RWPE1 (cell line): Measurements from ENCODE around the gene IGFN1.
"Not testable (repeated sequence)": the region's sequence is repeated elsewhere in the genome, so short reads cannot be mapped to it uniquely, and the experiment has no call there.

ENCODE experiments used
- CTCF ChIA-PET: fragments of 350-600 bp; sonication (Branson Sonifier 250); formaldehyde crosslinking; extraction: SDS; loops from one replicate; lab custom pipeline; 2021; lab: Yijun Ruan, JAX
- POLR2A ChIA-PET: fragments of 400-600 bp; formaldehyde crosslinking; extraction: SDS; loops from one replicate; lab custom pipeline; 2020; ENCODE audit warnings: antibody characterized with exemption; ENCODE audit not compliant: low non-redundant PET; lab: Yijun Ruan, JAX
- DNase-seq: peaks from one replicate; pipeline ENCODE4 v3.0.0; 2012; ENCODE audit warnings: low spot score
- H3K27ac ChIP-seq: fragments of 450-650 bp; 2 replicates; pipeline ENCODE4 v1.5.1; 2017
- TF ChIP-seq, protein P1 (sequence below): fragments of 450-650 bp; conservative IDR thresholded peaks from 2 replicates; pipeline ENCODE4 v1.5.1; 2017; ENCODE audit warnings: low read depth, mild to moderate bottlenecking

Gene IGFN1

DNA sequence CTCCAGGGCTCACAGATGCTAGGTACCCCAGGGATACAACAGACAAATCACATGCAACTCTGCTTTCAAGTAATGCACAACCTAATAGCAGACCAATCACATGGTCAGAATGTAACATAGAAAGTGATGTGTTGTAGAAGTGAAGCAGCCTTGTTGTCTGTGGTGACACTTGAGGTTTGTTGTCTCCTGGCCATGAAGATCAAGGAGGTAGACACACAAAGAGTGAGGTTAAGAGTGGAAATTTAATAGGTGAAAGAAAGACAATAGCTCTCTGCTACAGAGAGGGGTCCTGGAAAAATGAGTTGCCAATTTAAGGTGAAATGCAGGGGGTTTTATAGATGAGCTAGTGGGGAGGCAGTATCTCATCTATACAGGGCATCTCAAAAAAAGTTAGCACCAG is 33.8 kb upstream of the IGFN1 start:
- H3K27ac ChIP-seq: no peak overlapping the region
- CTCF ChIA-PET: interaction anchor here (0.6 to 1.7 kb wide), 4 partner anchors 9 to 37 kb away, joined by 4 to 6 read pairs (median 4); no protein-coding TSS in a partner anchor
- DNase-seq: no peak
- TF ChIP-seq, protein P1, sequence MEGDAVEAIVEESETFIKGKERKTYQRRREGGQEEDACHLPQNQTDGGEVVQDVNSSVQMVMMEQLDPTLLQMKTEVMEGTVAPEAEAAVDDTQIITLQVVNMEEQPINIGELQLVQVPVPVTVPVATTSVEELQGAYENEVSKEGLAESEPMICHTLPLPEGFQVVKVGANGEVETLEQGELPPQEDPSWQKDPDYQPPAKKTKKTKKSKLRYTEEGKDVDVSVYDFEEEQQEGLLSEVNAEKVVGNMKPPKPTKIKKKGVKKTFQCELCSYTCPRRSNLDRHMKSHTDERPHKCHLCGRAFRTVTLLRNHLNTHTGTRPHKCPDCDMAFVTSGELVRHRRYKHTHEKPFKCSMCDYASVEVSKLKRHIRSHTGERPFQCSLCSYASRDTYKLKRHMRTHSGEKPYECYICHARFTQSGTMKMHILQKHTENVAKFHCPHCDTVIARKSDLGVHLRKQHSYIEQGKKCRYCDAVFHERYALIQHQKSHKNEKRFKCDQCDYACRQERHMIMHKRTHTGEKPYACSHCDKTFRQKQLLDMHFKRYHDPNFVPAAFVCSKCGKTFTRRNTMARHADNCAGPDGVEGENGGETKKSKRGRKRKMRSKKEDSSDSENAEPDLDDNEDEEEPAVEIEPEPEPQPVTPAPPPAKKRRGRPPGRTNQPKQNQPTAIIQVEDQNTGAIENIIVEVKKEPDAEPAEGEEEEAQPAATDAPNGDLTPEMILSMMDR: no peak
- POLR2A ChIA-PET: no interaction called here

DNA sequence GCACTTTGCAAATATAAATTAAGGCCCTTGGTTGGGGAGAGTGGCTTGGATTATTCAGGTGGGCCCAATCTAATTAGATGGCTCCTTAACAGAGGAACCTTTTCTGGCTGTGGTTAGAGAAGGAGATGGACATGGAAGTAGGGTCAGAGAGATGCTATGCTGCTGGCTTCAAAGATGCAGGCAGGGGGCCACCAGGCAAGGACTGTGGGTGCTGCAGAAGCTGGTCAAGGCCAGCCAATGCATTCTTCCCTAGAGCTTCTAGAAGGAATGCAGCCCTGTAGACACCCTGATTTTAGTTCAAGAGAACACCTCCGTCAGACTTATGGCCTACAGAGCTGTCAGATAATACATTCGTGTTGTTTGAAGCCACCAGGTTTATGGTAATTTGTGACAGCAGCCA is 32.7 kb upstream of the IGFN1 start:
- TF ChIP-seq, protein P1: no peak
- POLR2A ChIA-PET: no interaction called here
- no peak overlapping the region for H3K27ac ChIP-seq
- CTCF ChIA-PET: interaction anchor here (0.6 to 1.7 kb wide), 5 partner anchors 8 to 186 kb away, joined by 3 to 10 read pairs (median 4); no protein-coding TSS in a partner anchor
- DNase-seq: no peak

DNA sequence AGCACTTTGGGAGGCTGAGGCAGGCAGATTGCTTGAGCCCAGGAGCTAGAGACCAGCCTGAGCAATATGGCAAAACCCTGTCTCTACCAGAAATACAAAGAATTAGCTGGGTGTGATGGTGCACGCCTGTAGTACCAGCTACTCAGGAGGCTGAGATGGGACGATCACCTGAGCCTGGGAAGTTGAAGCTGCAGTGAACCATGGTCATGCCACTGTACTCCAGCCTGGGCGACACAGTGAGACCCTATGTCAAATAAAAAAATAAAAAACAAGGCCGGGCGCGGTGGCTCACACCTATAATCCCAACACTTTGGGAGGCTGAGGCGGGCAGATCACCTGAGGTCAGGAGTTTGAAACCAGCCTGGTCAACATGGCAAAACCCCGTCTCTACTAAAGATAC is 27.6 kb upstream of the IGFN1 start:
- DNase-seq, POLR2A ChIA-PET, H3K27ac ChIP-seq, CTCF ChIA-PET: not testable (repeated sequence)

DNA sequence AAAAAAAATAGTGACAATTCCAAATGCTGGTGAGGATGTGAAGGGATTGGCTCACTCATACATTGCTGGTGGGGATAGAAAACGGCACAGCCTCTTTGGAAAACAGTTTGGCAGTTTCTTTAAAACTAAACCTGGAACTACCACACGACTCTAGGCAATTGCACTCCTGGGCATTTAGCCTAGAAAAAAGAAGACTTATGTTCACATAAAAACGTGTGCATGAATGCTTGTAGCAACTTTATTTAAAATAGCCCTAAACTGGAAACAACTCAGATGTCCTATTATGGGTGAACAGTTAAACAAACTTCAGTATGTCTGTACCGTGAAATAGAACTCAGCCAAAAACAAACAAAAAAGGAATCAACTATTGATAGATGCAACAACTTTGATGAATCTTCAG is 26.9 kb upstream of the IGFN1 start:
- TF ChIP-seq, protein P1: no peak
- H3K27ac ChIP-seq: no peak overlapping the region
- POLR2A ChIA-PET: no interaction called here
- CTCF ChIA-PET: interaction anchor here (0.6 kb wide), 2 partner anchors 18 to 60 kb away, joined by 3 read pairs; no protein-coding TSS in a partner anchor
- no peak for DNase-seq

DNA sequence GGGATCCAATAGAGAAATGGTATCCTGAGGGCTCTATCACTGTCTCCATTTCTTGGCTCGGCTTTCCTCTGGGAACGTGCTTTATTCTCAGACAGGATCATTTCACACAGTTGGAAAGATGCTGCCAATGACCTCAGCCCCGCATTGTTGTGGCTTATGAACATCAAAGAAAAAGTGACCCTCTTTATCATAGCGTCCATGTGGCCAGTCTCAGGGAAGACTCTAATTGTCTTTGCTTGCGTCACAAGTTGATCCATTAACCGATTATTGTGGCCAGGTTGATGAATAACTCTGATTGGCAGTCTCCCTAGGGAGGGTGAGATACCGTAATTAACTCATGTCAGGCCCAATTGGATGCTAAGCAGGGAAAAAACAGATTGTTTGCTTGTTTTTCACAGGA is 26.0 kb upstream of the IGFN1 start:
- ChIA-PET CTCF (interaction anchor here (0.6 to 0.7 kb wide), 2 partner anchors 16 to 550 kb away, joined by 3 read pairs; no protein-coding TSS in a partner anchor), POLR2A (no interaction called here)
- no peak overlapping the region for H3K27ac ChIP-seq
- TF ChIP-seq, protein P1: no peak
- DNase-seq: no peak

DNA sequence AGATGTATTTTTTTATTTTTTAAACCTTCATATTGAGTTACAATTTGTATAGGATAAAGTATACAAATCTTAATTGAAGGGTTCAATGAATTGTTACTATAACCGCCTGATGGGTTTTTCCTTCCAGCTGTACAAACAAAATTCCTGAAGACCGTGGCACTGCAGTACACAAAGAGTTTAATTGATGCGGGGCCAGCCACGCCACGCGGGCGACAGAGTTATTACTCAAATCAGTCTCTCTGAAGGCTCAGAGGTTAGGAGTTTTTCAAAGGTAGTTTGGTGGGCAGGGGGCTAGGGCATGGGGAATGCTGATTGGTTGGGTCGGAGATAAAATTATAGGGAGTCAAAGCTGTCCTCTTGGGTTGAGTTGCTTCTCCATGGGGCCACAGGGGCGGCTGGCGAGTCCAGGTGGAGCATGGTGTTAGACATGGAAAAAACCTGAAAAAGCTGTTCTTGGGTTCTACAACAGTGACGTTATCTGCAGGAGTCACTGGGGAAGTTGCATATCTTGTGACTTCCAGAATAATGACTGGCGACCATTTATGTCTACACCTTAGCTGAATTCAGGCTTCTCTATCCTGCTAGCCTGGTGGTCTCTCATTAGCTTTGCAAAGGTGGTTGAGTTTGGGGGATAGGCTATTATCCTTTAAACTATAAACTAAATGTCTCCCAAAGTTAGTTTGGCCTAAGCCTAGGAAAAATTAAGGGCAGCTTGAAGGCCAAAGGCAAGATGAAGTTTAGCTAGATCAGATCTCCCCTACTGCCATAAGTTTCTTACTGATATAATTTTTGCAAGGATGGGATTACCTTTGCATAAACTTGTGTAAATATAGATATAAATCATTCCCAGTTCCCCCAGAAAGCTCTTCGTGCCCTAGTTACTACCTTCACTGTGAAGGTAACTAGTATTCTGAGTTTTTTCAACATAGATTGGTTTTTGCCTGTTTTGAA is 23.3 kb upstream of the IGFN1 start:
- ChIA-PET POLR2A (no interaction called here), CTCF (interaction anchor here (0.9 to 1.1 kb wide), 3 partner anchors 8 to 56 kb away, joined by 3 read pairs; no protein-coding TSS in a partner anchor)
- no peak for DNase-seq
- no peak overlapping the region for H3K27ac ChIP-seq
- TF ChIP-seq, protein P1: no peak
